Stimulated activated CD4-positive, alpha-beta T cell treated with anti-CD3 and anti-CD28 coated beads, Interleukin-1b, Interleukin-23, amount 100 ng/mL, for 1 hour (primary cell): ENCODE measurements around the gene SPRY4.
"Not testable (repeated sequence)": the region's sequence is repeated elsewhere in the genome, so short reads cannot be mapped to it uniquely, and the experiment has no call there.

Experiments used
- DNase-seq, 2 donors: peaks; one replicate each; pipeline ENCODE4 v3.0.0-alpha.2; 2020; ENCODE audit warnings: low read depth in 2 of 2

The SPRY4 gene

GRCh38 chr5:142295084-142295758 lies 29.6 kb downstream of the SPRY4 start:
- no peak for DNase-seq

GRCh38 chr5:142293486-142293885 lies 31.3 kb downstream of the SPRY4 start:
- no peak for DNase-seq

GRCh38 chr5:142292808-142293207 lies 32.0 kb downstream of the SPRY4 start:
- DNase-seq = no peak

GRCh38 chr5:142292249-142292648 lies 32.6 kb downstream of the SPRY4 start:
- DNase-seq = no peak

- DNase-seq = no peak
These were observed 34.1 kb downstream of the SPRY4 start for GRCh38 chr5:142290577-142291299.

- DNase-seq = no peak
These were observed 34.9 kb downstream of the SPRY4 start for GRCh38 chr5:142289708-142290576.

GRCh38 chr5:142287973-142288313 lies 36.9 kb downstream of the SPRY4 start:
- DNase-seq = no peak

DNA sequence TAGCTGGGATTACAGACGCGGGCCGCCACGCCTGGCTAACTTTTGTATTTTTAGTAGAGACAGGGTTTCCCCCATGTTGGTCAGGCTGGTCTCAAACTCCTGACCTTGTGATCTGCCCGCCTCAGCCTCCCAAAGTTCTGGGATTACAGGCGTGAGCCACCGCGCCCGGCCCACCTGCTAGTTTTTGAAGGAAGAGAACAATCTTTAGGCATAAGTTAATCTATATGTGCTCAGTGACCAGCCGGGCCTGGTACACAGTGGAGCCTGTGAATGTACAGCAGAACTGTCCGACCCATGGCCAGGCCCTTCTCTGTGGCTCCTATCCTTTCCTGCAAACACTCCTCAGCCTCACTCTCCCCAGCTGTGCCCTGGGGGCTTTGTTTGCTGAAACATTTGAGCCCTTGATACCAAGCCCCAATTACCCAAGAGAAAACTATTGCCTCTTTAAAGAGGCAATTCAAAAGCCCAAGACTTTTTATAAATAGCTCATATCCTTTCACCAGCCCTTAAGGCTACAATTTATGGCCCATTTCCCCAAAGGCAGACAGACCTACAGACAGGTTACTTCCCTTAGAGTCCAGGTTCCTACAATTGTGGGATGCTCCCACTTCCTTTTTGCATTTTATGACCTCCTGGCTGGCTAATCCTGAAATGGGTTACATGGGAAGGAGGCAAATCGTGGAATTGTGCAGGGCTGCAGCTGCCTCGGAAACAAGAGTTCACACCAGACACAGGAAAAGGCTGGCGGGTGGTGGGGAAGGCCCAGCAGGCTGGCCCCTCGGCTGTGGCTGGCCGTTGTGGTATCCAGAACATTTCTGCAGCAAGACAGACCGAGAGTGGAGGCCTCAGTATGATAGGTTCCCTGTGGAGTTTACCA lies 37.5 kb downstream of the SPRY4 start:
- DNase-seq = no peak

GRCh38 chr5:142286111-142286510 lies 38.7 kb downstream of the SPRY4 start:
- no peak for DNase-seq

- no peak for DNase-seq
These were observed 41.5 kb downstream of the SPRY4 start for GRCh38 chr5:142283304-142283703.

- no peak for DNase-seq
These were observed 42.9 kb downstream of the SPRY4 start for GRCh38 chr5:142281966-142282365.

DNA sequence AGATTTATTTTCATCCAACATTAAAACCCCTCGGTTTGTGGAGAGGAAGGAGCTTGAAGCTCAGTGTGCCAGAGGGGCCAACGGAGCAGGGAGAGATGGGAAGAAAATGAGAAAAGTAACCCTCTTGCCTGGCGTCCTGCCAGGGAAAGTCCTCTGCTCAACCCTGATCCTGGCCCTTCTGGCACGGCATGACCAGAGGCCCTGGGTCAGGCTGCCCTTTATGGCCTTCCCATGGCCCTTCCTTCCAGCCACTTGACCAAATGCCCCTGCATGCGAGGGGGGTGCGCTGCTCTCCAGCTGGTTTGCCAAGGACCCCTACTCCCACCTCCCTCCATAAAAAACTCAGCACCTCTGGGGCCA lies 43.8 kb downstream of the SPRY4 start:
- DNase-seq = no peak

GRCh38 chr5:142280066-142281007 lies 44.5 kb downstream of the SPRY4 start:
- DNase-seq = no peak

DNA sequence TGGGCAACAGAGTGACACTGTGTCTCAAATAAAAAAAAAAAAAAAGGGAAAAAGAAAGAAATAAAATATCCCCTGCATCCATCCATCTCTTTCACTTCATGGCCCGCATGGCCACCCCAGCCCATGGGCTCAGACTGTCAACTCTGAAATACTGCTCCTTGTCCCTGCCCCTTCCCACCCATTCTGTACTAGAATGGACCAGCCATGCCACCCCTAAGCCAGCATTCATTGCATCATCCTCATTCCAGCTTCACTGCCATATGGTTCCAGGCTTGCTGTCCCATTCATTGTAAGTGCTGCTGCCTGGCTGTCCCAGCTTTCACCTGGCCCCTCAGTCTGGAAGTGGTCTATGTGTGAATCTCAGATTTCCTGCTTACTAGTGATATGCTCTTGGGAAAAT lies 46.2 kb downstream of the SPRY4 start:
- DNase-seq = no peak

DNA sequence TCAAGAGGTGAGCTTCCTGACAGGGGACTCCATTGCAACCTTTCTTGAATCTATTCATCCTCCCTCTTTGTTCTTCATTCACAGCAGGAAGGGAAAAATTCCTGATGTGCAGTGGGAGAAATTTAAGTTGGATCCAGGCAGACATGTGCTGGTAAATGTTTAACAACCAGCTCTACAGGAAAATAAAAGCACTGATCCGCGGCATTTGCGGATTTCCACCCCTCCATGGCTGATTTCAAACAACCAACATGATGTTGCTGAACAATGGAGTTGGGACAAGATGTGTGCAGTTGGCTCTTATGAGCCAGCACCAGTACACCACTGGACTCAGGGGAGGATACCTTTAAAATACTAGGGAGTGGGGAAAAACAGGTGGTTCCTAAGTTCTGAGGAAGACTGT lies 47.0 kb downstream of the SPRY4 start:
- no peak for DNase-seq

DNA sequence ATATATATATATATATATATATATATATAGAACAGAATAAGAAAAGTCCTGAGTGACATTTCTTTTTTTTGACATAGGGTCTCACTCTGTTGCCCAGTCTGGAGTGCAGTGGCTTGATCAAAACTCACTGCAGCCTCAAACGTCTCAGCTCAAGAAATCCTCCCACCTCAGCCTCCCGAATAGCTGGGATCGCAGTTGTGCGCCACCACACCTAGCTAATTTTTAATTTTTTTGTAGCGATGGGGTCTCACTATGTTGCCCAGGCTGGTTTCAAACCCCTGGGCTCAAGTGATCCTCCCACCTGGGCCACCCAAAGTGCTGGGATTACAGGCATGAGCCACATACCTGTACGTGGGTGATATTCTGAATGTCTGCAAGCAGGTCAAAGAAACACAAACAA lies 48.3 kb downstream of the SPRY4 start:
- no peak for DNase-seq

DNA sequence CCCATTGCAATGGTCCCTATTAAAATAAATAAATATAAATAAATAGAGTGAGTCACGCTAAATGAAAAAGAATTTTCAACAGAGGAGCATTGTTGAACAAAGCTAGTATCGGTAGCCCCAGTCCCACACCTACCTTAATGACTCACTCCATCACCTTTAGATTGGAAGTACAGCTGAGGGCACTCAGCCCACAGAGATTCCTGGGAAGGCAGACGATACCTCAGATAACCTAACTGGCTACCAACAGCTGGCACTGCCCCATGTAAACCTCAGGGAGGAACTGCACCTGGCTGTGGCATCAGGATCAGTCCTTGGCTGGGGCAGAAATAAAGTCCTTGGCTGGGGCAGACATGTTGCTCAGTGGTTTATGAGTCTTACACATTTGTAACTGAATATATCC lies 49.3 kb downstream of the SPRY4 start:
- DNase-seq = no peak

- DNase-seq = not testable (repeated sequence)
These were observed 52.2 kb downstream of the SPRY4 start for GRCh38 chr5:142272596-142272995.

DNA sequence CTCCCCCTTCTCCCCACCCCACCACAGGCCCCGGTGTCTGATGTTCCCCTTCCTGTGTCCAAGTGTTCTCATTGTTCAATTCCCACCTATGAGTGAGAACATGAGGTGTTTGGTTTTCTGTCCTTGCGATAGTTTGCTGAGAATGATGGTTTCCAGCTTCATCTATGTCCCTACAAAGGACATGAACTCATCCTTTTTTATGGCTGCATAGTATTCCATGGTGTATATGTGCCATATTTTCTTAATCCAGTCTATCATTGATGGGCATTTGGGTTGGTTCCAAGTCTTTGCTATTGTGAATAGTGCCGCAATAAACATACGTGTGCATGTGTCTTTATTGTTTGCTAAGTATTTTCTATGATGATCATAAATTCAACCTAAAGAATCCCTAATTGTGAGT lies 60.7 kb downstream of the SPRY4 start:
- DNase-seq = not testable (repeated sequence)

DNA sequence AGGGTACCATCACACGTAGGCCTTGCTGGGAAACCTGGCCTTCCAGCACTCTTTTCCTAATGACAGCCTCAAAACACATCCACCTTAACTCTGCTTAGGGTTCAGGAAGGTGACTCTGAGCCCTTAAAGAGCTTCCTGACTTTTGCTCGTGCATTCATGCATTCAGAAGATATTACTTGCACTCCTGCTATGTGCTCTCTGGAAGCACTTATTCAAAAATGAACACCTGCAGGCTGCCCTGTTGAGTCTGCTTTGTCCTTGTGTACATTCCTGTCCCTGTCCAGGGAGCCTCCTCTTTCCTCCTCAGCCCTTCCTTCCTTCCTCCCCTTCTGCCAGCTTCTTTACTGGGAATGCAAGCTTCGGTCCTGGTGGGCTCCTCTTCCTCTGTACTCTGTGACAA lies 61.5 kb downstream of the SPRY4 start:
- no peak for DNase-seq

DNA sequence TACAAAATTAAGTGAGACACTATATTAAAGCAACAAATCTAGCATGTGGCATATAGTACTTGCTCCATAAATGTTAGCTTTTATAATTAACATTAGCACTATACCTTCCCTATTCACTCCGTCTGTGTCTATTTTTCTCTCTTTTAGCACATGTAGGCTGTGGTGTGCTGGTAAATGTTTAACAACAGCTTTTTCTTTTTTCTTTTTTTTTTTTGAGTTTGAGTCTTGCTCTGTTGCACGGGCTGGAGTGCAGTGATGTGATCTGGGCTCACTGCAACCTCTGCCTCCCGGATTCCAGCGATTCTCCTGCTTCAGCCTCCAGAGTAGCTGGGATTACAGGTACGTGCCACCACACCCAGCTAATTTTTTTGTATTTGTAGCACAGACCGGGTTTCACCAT lies 62.1 kb downstream of the SPRY4 start:
- DNase-seq = no peak
